ENCODE data around the gene HTT. TPM values are rescaled to one million over a fixed set of nuclear protein-coding genes. Genes with fewer than 3 reads are reported as not detected.

HTT gene
- total RNA-seq, 2 experiments from 2014 or later = 80.1 to 127 TPM

DNA sequence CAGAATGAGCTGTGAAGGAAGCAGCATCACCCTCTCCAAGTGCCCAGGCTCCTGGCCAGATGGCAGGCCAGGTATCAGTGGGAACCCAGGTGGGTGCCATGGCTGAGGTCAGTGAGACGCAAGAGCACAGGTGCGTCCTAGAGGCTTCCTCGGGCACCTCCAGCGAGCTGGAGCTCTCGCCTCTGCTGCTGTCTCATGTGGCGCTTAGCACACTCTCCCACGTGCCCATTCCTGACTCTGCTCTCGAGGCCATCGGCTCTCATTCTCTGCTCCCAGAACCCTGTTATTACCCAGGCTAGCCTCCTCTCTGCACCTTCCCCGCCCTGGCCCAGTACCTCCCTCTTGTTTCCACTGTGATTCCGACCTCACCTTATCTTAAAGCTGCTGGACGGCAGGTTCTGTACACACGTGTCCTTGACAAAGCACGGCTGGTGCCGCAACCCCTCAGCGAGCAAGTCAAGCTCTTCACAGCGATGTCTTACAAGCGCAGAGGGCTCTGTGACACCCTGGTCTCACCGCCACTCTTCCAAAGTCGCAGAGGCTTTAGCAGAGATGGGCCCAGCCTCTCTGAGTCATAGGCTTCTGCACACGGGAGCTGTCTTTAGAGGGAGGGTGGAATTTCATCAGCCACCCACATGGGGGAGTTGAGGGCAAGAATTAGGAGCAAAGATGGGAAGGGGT, 159.1 kb downstream of the HTT start:
- no peak for DNase-seq
- ChIA-PET POLR2A (no interaction called here), CTCF (interaction anchor here (1.4 kb wide), 1 partner anchor 9 kb away, joined by 3 read pairs; no protein-coding TSS in a partner anchor)
- Mint-ChIP-seq H3K36me3 (ENCODE audit: low read depth) (peaks cover 42% of the 10 kb centered on the region), H3K27me3 (no peaks in the 10 kb centered on the region), H3K4me1 (peaks cover 3% of the 10 kb centered on the region), H3K4me3 (no peak overlapping the region), H3K27ac (no peak overlapping the region), H3K9me3 (ENCODE audit: low read depth) (no peaks in the 10 kb centered on the region)
- intact Hi-C loops (cut with DNase I, micrococcal nuclease) = no loop called here
- ATAC-seq = no peak

DNA sequence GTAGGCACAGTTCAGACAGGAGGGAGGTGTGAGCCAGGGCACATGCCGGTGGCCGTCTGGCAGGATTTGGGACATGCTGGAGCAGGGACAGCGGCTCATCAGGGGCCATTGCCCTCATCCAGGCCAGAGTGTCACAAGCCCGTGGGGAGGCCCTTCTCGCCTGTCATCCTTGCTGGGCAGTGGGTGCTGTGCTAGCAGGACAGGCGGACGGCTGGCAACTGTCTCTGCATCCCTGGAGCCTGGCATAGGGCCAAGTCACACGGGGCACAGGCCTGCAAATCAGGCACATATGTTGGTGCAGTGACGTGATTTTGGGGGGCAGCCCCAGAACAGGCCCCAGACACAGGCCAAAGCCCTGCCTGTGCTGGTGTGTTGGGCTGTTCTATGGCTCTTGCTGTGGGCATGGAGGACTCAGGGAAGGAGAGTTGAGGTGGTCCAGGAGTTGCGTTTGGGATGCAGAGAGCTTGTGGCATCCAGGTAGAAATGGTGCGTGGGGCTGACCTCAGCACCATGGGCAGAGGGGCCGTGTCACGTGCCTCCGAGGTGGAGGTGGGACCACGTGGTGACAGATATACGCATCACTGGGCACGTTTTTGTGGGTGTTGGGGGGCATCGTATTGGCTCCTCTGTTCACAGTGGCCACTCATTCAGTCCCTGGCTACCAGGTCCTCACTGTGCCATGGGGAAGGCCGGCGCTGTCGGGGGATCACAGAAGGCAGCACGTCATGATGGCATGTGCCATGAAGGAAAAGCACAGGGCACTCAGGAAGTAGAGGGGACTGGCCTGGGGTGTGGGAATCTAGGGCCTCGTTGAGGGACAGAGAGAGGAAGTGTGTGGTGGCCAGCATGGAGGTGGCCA, 159.9 kb downstream of the HTT start:
- ChIA-PET POLR2A (no interaction called here), CTCF (interaction anchor here (1.4 kb wide), 1 partner anchor 10 kb away, joined by 3 read pairs; no protein-coding TSS in a partner anchor)
- intact Hi-C loops (cut with DNase I, micrococcal nuclease) = no loop called here
- Mint-ChIP-seq H3K9me3 (ENCODE audit: low read depth) (no peaks in the 10 kb centered on the region), H3K4me1 (peaks cover 3% of the 10 kb centered on the region), H3K27ac (no peak overlapping the region), H3K4me3 (no peak overlapping the region), H3K27me3 (no peaks in the 10 kb centered on the region), H3K36me3 (ENCODE audit: low read depth) (peaks cover 34% of the 10 kb centered on the region)
- no peak for ATAC-seq
- no peak for DNase-seq

DNA sequence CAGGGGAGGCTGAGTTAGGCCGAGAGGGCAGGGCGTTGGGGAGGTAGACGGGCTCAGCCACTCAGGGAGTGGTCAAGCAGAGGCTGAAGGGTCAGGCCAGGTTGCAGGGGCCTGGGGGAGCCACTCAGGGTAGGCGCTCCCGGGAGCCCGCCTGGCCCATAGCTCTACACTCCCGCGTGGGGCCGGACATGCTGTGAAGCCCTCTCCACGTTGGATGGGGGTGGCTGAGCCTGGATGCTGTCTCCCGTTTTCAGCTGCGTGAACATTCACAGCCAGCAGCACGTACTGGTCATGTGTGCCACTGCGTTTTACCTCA, 160.5 kb downstream of the HTT start:
- H3K4me3 Mint-ChIP-seq = no peak overlapping the region
- peaks cover 28% of the 10 kb centered on the region for H3K36me3 Mint-ChIP-seq (ENCODE audit: low read depth)
- ATAC-seq (no peak), DNase-seq (no peak)
- intact Hi-C loops (cut with DNase I, micrococcal nuclease) = no loop called here
- POLR2A ChIA-PET = no interaction called here
- no peaks in the 10 kb centered on the region for H3K9me3 Mint-ChIP-seq (ENCODE audit: low read depth)
- H3K27me3 Mint-ChIP-seq = no peaks in the 10 kb centered on the region
- CTCF ChIA-PET = no interaction called here
- no peak overlapping the region for H3K27ac Mint-ChIP-seq
- H3K4me1 Mint-ChIP-seq = peaks cover 3% of the 10 kb centered on the region

DNA sequence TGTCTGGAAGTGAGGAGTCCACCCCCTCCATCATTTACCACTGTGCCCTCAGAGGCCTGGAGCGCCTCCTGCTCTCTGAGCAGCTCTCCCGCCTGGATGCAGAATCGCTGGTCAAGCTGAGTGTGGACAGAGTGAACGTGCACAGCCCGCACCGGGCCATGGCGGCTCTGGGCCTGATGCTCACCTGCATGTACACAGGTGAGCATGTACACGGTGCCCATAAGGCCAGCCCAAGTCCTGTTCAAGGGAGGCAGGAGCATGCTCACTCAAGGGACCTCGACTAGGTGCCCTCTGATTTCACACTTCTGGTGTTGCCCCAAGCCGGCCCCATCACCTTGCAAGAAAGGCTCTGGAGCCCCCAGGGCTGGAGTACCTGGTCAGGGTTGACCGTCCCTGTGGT, 161.1 kb downstream of the HTT start:
- DNase-seq (no peak), ATAC-seq (no peak)
- Mint-ChIP-seq H3K4me3 (no peak overlapping the region), H3K27me3 (no peaks in the 10 kb centered on the region), H3K36me3 (ENCODE audit: low read depth) (peaks cover 24% of the 10 kb centered on the region), H3K27ac (no peak overlapping the region), H3K9me3 (ENCODE audit: low read depth) (no peaks in the 10 kb centered on the region), H3K4me1 (peaks cover 3% of the 10 kb centered on the region)
- intact Hi-C loops (cut with DNase I, micrococcal nuclease) = no loop called here
- POLR2A ChIA-PET = no interaction called here
- CTCF ChIA-PET = no interaction called here

DNA sequence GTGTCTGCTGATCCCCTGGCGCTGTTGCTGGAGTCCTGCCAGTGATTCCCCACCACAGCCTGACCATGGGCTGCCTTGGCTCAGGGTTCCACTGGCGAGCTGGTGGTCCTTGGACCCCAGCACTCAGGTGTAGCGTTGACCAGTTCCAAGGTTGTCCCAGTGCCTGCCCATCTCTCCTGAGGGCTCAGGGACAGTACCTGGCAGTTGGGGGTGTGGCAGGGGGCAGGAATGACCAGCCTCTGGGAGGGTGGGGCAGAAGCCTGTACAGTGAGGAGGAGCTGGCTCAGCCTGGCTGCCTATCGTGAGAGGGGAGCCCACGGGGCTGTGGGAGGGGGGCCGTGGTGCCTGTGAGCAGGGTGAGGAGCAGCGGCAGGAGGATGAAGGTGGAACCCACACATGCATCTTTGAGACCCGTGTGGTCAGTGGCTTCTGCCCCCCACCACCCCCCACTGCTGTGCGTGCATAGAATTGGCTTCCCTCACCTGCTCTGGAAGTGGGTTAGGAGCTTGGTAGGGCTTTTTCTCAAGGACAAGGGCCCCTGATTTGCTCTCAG, 161.9 kb downstream of the HTT start:
- Mint-ChIP-seq H3K4me1 (peaks cover 3% of the 10 kb centered on the region), H3K27me3 (no peaks in the 10 kb centered on the region), H3K27ac (no peak overlapping the region), H3K4me3 (no peak overlapping the region), H3K36me3 (ENCODE audit: low read depth) (peaks cover 16% of the 10 kb centered on the region), H3K9me3 (ENCODE audit: low read depth) (no peaks in the 10 kb centered on the region)
- DNase-seq = no peak
- ChIA-PET POLR2A (no interaction called here), CTCF (no interaction called here)
- no peak for ATAC-seq
- intact Hi-C loops (cut with DNase I, micrococcal nuclease) = no loop called here

DNA sequence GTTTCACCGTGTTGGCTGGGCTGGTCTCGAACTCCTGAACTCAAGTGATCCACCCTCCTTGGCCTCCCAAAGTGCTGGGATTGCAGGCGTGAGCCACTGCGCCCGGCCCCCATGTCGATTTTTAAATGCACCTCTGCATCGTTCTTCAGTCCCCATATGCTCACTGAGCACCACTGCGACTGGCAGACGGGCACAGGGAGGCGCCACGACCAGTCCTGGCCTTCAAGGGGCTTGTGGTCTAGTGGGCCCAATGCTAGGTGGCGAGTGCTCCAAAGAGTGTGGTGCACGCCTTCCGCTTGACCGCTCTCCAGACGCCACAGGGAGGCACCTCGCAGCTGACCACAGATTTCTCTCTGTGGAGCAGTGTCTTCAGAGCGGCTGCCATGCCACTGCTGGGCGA, 162.8 kb downstream of the HTT start:
- intact Hi-C loops (cut with DNase I, micrococcal nuclease) = no loop called here
- H3K4me1 Mint-ChIP-seq = peaks cover under 1% of the 10 kb centered on the region
- ATAC-seq (no peak), DNase-seq (no peak)
- no peak overlapping the region for H3K4me3 Mint-ChIP-seq
- POLR2A ChIA-PET = no interaction called here
- H3K27me3 Mint-ChIP-seq = no peaks in the 10 kb centered on the region
- no peak overlapping the region for H3K27ac Mint-ChIP-seq
- peaks cover 11% of the 10 kb centered on the region for H3K36me3 Mint-ChIP-seq (ENCODE audit: low read depth)
- no peaks in the 10 kb centered on the region for H3K9me3 Mint-ChIP-seq (ENCODE audit: low read depth)
- CTCF ChIA-PET = no interaction called here

DNA sequence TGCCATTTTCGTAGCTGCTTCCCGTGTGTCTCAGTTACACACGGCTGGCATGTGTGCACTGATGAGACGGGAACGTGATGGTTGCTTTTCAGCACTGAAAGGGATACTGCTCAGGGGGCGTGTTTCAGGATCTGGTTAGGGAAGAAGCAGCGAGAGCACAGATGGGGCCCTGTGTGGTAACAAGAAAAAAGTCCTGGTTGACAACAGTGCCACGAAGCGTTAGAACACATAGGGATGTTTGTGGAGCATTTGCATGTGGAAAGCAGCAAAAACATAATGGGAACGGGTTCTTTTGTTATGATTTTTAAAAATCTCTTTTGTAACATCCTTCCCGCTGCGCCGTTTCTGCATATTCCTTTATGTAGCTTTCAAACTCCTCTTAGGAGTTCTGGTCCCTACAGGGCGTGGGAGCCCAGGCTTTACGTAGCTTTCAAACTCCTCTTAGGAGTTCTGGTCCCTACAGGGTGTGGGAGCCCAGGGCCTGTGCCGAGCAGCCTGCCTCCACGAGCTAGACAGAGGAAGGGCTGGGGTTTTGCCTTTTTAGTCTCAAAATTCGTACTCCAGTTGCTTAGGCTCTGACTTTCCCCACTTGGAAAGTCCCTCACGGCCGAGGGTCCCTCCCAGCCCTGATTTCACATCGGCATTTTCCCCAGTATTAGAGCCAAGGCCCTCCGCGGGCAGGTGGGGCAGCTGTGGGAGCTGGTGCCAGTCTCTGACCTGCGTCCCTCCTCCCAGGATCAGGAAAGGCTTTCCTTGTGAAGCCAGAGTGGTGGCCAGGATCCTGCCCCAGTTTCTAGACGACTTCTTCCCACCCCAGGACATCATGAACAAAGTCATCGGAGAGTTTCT, 163.5 kb downstream of the HTT start:
- H3K36me3 Mint-ChIP-seq (ENCODE audit: low read depth) = peaks cover 11% of the 10 kb centered on the region
- no peaks in the 10 kb centered on the region for H3K27me3 Mint-ChIP-seq
- intact Hi-C loops (cut with DNase I, micrococcal nuclease) = no loop called here
- ChIA-PET POLR2A (no interaction called here), CTCF (no interaction called here)
- H3K9me3 Mint-ChIP-seq (ENCODE audit: low read depth) = no peaks in the 10 kb centered on the region
- DNase-seq (no peak), ATAC-seq (no peak)
- H3K4me1 Mint-ChIP-seq = peaks cover 7% of the 10 kb centered on the region
- H3K4me3 Mint-ChIP-seq = no peak overlapping the region
- no peak overlapping the region for H3K27ac Mint-ChIP-seq

DNA sequence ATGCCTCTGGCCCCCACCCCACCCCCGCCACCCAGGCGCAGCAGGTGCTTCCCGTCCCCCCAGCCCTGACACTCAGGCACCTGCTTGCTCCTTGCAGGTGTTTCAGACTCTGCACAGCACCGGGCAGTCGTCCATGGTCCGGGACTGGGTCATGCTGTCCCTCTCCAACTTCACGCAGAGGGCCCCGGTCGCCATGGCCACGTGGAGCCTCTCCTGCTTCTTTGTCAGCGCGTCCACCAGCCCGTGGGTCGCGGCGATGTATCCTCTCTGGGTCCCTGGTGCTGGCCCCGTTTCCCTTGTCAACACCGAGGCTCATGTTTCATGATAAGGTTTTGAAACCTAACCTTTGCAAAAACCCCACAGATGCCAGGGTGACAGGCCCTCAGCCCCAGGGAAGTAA, 164.2 kb downstream of the HTT start:
- ChIA-PET CTCF (no interaction called here), POLR2A (no interaction called here)
- ATAC-seq = no peak
- Mint-ChIP-seq H3K4me1 (peaks cover 10% of the 10 kb centered on the region), H3K27ac (no peak overlapping the region), H3K9me3 (ENCODE audit: low read depth) (no peaks in the 10 kb centered on the region), H3K27me3 (no peaks in the 10 kb centered on the region), H3K4me3 (no peak overlapping the region), H3K36me3 (ENCODE audit: low read depth) (peaks cover 11% of the 10 kb centered on the region)
- intact Hi-C loops (cut with DNase I, micrococcal nuclease) = no loop called here
- DNase-seq = no peak

DNA sequence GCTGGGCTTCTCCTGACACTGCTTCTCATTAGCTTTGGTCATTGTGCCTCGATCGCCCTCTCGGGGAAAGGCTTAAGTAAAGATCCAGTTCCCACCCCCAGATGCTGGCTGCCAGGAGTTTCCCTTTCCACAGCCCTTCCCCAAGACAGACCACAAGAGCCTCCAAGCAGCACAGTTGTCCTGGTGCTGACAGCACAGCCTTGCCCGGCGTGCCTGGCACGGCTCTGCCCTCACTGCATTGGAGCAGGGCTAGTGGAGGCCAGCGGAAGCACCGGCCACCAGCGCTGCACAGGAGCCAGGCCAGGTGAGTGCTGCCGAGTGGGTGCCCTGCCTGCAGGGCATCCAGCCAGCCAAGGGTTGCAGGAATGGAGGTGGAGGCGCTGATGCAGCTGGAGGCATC, 164.8 kb downstream of the HTT start:
- ChIA-PET CTCF (interaction anchor here (1.2 kb wide), 1 partner anchor 241 kb away, joined by 3 read pairs; no protein-coding TSS in a partner anchor), POLR2A (no interaction called here)
- no peaks in the 10 kb centered on the region for H3K9me3 Mint-ChIP-seq (ENCODE audit: low read depth)
- intact Hi-C loops (cut with DNase I, micrococcal nuclease) = no loop called here
- ATAC-seq (no peak), DNase-seq (no peak)
- H3K4me1 Mint-ChIP-seq = peaks cover 10% of the 10 kb centered on the region
- H3K36me3 Mint-ChIP-seq (ENCODE audit: low read depth) = peaks cover 9% of the 10 kb centered on the region
- H3K27me3 Mint-ChIP-seq = no peaks in the 10 kb centered on the region
- H3K27ac Mint-ChIP-seq = no peak overlapping the region
- no peak overlapping the region for H3K4me3 Mint-ChIP-seq

DNA sequence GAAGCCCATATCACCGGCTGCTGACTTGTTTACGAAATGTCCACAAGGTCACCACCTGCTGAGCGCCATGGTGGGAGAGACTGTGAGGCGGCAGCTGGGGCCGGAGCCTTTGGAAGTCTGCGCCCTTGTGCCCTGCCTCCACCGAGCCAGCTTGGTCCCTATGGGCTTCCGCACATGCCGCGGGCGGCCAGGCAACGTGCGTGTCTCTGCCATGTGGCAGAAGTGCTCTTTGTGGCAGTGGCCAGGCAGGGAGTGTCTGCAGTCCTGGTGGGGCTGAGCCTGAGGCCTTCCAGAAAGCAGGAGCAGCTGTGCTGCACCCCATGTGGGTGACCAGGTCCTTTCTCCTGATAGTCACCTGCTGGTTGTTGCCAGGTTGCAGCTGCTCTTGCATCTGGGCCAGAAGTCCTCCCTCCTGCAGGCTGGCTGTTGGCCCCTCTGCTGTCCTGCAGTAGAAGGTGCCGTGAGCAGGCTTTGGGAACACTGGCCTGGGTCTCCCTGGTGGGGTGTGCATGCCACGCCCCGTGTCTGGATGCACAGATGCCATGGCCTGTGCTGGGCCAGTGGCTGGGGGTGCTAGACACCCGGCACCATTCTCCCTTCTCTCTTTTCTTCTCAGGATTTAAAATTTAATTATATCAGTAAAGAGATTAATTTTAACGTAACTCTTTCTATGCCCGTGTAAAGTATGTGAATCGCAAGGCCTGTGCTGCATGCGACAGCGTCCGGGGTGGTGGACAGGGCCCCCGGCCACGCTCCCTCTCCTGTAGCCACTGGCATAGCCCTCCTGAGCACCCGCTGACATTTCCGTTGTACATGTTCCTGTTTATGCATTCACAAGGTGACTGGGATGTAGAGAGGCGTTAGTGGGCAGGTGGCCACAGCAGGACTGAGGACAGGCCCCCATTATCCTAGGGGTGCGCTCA, 165.8 kb downstream of the HTT start:
- Mint-ChIP-seq H3K27me3 (no peaks in the 10 kb centered on the region), H3K9me3 (ENCODE audit: low read depth) (no peaks in the 10 kb centered on the region), H3K27ac (no peak overlapping the region), H3K4me3 (no peak overlapping the region), H3K36me3 (ENCODE audit: low read depth) (peaks cover 6% of the 10 kb centered on the region), H3K4me1 (peaks cover 10% of the 10 kb centered on the region)
- ChIA-PET CTCF (interaction anchor here (1.2 kb wide), 1 partner anchor 240 kb away, joined by 3 read pairs; no protein-coding TSS in a partner anchor), POLR2A (no interaction called here)
- no peak for DNase-seq
- intact Hi-C loops (cut with DNase I, micrococcal nuclease) = no loop called here
- no peak for ATAC-seq
